HG03571 (cell line): ENCODE results near the gene PDE3A.

Experiments used
- ATAC-seq: cut with Tn5 transposase; IDR thresholded peaks from one replicate; pipeline ENCODE4 v1.9.1; 2021; ENCODE audit not compliant: unreplicated experiment

The PDE3A gene

GRCh38 chr12:20657496-20657895 lies 289.2 kb downstream of the PDE3A start:
- ATAC-seq = no peak

- ATAC-seq = no peak
Measured at GRCh38 chr12:20681334-20681733, 313.0 kb downstream of the PDE3A start.

- ATAC-seq = no peak
Measured at GRCh38 chr12:20695232-20695631, 326.9 kb downstream of the PDE3A start, which contains the start of gene SLCO1C1. Gene SLCO1C1 (plus strand): TSS chr12:20695332. CDS start chr12:20699577, 4,245 bp downstream.

- no peak for ATAC-seq
Measured at GRCh38 chr12:20696181-20696905, 328.0 kb downstream of the PDE3A start.

- ATAC-seq = no peak
Measured at GRCh38 chr12:20701106-20701505, 332.8 kb downstream of the PDE3A start.

GRCh38 chr12:20704860-20705259 lies 336.5 kb downstream of the PDE3A start:
- ATAC-seq = no peak

- no peak for ATAC-seq
Measured at GRCh38 chr12:20711846-20712245, 343.5 kb downstream of the PDE3A start.

- ATAC-seq = no peak
Measured at GRCh38 chr12:20716037-20716436, 347.7 kb downstream of the PDE3A start.

GRCh38 chr12:20716985-20717384 lies 348.6 kb downstream of the PDE3A start:
- no peak for ATAC-seq

GRCh38 chr12:20718294-20718693 lies 350.0 kb downstream of the PDE3A start:
- no peak for ATAC-seq

- ATAC-seq = no peak
Measured at GRCh38 chr12:20722142-20722541, 353.8 kb downstream of the PDE3A start.

- no peak for ATAC-seq
Measured at GRCh38 chr12:20731274-20731673, 362.9 kb downstream of the PDE3A start.
